ENCODE measurements around the gene EFHC1. TPM values are rescaled to one million over a fixed set of nuclear protein-coding genes. Genes with fewer than 3 reads are reported as not detected.

The EFHC1 gene
- total and polyA plus RNA-seq, 2 of the 13 experiments (the other 11 are each of a cell fraction or from before 2014, with no cell fraction given), result 23.4 to 29.5 TPM

DNA sequence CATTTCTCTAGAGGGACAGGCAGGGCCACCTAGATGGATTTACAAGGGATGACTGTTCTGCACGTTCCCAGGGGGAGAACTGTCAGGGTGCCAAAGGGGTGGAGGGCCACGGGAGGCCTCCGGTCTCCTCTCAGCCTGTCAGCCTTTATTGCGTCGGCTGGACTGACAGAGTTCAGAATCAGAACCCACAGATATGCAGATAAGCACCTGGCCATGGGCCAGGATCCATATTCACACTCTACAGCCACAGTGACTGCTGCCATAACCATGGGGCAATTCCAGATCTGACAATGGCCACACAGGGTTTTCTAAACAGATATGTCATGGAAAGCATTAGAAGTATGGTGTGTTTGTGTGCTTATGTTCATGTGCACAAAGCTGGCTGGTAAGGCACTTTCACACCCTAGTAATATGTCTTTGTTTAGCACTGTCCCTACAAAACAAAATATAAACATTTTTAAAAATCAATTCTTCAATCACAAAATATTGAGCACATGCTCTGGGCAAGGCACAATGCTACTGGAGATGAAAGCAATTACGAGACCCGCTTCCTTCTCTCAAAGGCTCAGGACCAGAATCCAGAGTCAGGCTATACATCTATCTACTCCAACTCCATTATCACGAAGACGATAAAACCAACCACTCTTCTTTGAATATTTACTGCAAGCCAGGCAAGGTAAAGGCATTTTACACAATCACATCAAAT is 127.7 kb downstream of the EFHC1 start (continued):
- TF ChIP-seq, protein P1, sequence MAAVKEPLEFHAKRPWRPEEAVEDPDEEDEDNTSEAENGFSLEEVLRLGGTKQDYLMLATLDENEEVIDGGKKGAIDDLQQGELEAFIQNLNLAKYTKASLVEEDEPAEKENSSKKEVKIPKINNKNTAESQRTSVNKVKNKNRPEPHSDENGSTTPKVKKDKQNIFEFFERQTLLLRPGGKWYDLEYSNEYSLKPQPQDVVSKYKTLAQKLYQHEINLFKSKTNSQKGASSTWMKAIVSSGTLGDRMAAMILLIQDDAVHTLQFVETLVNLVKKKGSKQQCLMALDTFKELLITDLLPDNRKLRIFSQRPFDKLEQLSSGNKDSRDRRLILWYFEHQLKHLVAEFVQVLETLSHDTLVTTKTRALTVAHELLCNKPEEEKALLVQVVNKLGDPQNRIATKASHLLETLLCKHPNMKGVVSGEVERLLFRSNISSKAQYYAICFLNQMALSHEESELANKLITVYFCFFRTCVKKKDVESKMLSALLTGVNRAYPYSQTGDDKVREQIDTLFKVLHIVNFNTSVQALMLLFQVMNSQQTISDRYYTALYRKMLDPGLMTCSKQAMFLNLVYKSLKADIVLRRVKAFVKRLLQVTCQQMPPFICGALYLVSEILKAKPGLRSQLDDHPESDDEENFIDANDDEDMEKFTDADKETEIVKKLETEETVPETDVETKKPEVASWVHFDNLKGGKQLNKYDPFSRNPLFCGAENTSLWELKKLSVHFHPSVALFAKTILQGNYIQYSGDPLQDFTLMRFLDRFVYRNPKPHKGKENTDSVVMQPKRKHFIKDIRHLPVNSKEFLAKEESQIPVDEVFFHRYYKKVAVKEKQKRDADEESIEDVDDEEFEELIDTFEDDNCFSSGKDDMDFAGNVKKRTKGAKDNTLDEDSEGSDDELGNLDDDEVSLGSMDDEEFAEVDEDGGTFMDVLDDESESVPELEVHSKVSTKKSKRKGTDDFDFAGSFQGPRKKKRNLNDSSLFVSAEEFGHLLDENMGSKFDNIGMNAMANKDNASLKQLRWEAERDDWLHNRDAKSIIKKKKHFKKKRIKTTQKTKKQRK (IDR thresholded peaks at IDR 0.05; ENCODE audit: low read length), result no peak
- TF ChIP-seq, protein P2, sequence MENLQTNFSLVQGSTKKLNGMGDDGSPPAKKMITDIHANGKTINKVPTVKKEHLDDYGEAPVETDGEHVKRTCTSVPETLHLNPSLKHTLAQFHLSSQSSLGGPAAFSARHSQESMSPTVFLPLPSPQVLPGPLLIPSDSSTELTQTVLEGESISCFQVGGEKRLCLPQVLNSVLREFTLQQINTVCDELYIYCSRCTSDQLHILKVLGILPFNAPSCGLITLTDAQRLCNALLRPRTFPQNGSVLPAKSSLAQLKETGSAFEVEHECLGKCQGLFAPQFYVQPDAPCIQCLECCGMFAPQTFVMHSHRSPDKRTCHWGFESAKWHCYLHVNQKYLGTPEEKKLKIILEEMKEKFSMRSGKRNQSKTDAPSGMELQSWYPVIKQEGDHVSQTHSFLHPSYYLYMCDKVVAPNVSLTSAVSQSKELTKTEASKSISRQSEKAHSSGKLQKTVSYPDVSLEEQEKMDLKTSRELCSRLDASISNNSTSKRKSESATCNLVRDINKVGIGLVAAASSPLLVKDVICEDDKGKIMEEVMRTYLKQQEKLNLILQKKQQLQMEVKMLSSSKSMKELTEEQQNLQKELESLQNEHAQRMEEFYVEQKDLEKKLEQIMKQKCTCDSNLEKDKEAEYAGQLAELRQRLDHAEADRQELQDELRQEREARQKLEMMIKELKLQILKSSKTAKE (CRISPR knock-in tag; IDR thresholded peaks at IDR 0.05; ENCODE audit: borderline replicate concordance), result peak; percentile 53; the same call in 1 of the 2 replicates
- TF ChIP-seq RBM22 (optimal IDR thresholded peaks at IDR 0.05; ENCODE audit: low read length) (no peak), HMG20A (CRISPR knock-in tag; IDR thresholded peaks at IDR 0.05; ENCODE audit: borderline replicate concordance) (peak; percentile 79), YY1 (IDR thresholded peaks at IDR 0.05; ENCODE audit: insufficient read depth, insufficient replicate concordance, low read depth, low read length) (no peak), JDP2 (CRISPR knock-in tag; IDR thresholded peaks at IDR 0.05; ENCODE audit: borderline replicate concordance) (no peak), SRY (CRISPR knock-in tag; IDR thresholded peaks at IDR 0.05) (no peak), KAT8 (CRISPR knock-in tag; IDR thresholded peaks at IDR 0.05) (peak; percentile 51; the same call in 1 of the 2 replicates), ZNF792 (CRISPR knock-in tag; IDR thresholded peaks at IDR 0.05) (0 out of 2 replicates have a peak, but pooled peaks have one; percentile 27), ZSCAN22 (CRISPR knock-in tag; IDR thresholded peaks at IDR 0.05) (no peak), PRDM15 (CRISPR knock-in tag; IDR thresholded peaks at IDR 0.05) (no peak), XBP1 (CRISPR knock-in tag; IDR thresholded peaks at IDR 0.05) (no peak), SP2 (CRISPR knock-in tag; IDR thresholded peaks at IDR 0.05) (no peak), KLF15 (CRISPR knock-in tag; IDR thresholded peaks at IDR 0.05; ENCODE audit: borderline replicate concordance) (no peak; the same call in 1 of the 2 replicates), ARNT2 (CRISPR knock-in tag; IDR thresholded peaks at IDR 0.05; ENCODE audit: low read depth) (0 out of 2 replicates have a peak, but pooled peaks have one; percentile 16)
- TF ChIP-seq, protein P3, sequence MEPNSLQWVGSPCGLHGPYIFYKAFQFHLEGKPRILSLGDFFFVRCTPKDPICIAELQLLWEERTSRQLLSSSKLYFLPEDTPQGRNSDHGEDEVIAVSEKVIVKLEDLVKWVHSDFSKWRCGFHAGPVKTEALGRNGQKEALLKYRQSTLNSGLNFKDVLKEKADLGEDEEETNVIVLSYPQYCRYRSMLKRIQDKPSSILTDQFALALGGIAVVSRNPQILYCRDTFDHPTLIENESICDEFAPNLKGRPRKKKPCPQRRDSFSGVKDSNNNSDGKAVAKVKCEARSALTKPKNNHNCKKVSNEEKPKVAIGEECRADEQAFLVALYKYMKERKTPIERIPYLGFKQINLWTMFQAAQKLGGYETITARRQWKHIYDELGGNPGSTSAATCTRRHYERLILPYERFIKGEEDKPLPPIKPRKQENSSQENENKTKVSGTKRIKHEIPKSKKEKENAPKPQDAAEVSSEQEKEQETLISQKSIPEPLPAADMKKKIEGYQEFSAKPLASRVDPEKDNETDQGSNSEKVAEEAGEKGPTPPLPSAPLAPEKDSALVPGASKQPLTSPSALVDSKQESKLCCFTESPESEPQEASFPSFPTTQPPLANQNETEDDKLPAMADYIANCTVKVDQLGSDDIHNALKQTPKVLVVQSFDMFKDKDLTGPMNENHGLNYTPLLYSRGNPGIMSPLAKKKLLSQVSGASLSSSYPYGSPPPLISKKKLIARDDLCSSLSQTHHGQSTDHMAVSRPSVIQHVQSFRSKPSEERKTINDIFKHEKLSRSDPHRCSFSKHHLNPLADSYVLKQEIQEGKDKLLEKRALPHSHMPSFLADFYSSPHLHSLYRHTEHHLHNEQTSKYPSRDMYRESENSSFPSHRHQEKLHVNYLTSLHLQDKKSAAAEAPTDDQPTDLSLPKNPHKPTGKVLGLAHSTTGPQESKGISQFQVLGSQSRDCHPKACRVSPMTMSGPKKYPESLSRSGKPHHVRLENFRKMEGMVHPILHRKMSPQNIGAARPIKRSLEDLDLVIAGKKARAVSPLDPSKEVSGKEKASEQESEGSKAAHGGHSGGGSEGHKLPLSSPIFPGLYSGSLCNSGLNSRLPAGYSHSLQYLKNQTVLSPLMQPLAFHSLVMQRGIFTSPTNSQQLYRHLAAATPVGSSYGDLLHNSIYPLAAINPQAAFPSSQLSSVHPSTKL (CRISPR knock-in tag; IDR thresholded peaks at IDR 0.05), result peak; percentile 93
